HAP-1 (cell line): ENCODE data around the gene CRTC3.

Source experiments
- DNase-seq, 2 experiments: peaks; one replicate each; pipeline ENCODE4 v3.0.0-alpha.2; 2016 to 2020; ENCODE audit warnings: low spot score in 2 of 2
- H3K27me3 ChIP-seq: fragments of 250-450 bp; sonication (Bioruptor Pico); 2 replicates; pipeline ENCODE4 v1.5.1; 2020; ENCODE audit warnings: low read depth, mild to moderate bottlenecking, moderate library complexity
- H3K36me3 ChIP-seq: fragments of 250-450 bp; sonication (Bioruptor Pico); replicated peaks from 2 replicates; pipeline ENCODE4 v1.5.1; 2020; ENCODE audit warnings: mild to moderate bottlenecking
- H3K4me1 ChIP-seq: fragments of 250-450 bp; sonication (Bioruptor Pico); 2 replicates; pipeline ENCODE4 v1.5.1; 2020; ENCODE audit warnings: mild to moderate bottlenecking
- H3K4me3 ChIP-seq: fragments of 250-450 bp; sonication (Bioruptor Pico); 2 replicates; pipeline ENCODE4 v1.5.1; 2020; ENCODE audit warnings: mild to moderate bottlenecking, moderate library complexity
- H3K9me3 ChIP-seq: fragments of 250-450 bp; sonication (Bioruptor Pico); 2 replicates; pipeline ENCODE4 v1.5.1; 2020; ENCODE audit warnings: mild to moderate bottlenecking, moderate library complexity
- in situ Hi-C: fragments of 300-500 bp; cut with MboI; formaldehyde crosslinking; loops from 3 replicates; pipeline ENCODE4 v1.14.3; 2020; ENCODE audit warnings: low sequenced_read_pairs, inconsistent platforms, mixed read lengths

CRTC3 gene

GRCh38 chr15:90638201-90638691, 108.5 kb downstream of the CRTC3 start:
- no peaks in the 10 kb centered on the region for H3K9me3 ChIP-seq
- H3K4me1 ChIP-seq: no peaks in the 10 kb centered on the region
- peaks cover 28% of the 10 kb centered on the region for H3K36me3 ChIP-seq
- H3K27me3 ChIP-seq: no peaks in the 10 kb centered on the region
- no peak for DNase-seq
- in situ Hi-C loops: loop anchor here (25.0 kb wide), 1 partner anchor 599 kb away; no protein-coding TSS in a partner anchor
- H3K4me3 ChIP-seq: no peak overlapping the region

GRCh38 chr15:90638963-90639362, 109.2 kb downstream of the CRTC3 start:
- H3K36me3 ChIP-seq: peaks cover 27% of the 10 kb centered on the region

GRCh38 chr15:90640862-90641261, 111.1 kb downstream of the CRTC3 start:
- in situ Hi-C loops: loop anchor here (25.0 kb wide), 1 partner anchor 596 kb away; no protein-coding TSS in a partner anchor

More at GRCh38 chr15:90638963-90639362, 109.2 kb downstream of the CRTC3 start:
- no peak for DNase-seq
- Histone ChIP-seq H3K27me3 (no peaks in the 10 kb centered on the region), H3K4me3 (no peak overlapping the region), H3K4me1 (no peaks in the 10 kb centered on the region), H3K9me3 (no peaks in the 10 kb centered on the region)
- in situ Hi-C loops: loop anchor here (25.0 kb wide), 1 partner anchor 598 kb away; no protein-coding TSS in a partner anchor

DNA sequence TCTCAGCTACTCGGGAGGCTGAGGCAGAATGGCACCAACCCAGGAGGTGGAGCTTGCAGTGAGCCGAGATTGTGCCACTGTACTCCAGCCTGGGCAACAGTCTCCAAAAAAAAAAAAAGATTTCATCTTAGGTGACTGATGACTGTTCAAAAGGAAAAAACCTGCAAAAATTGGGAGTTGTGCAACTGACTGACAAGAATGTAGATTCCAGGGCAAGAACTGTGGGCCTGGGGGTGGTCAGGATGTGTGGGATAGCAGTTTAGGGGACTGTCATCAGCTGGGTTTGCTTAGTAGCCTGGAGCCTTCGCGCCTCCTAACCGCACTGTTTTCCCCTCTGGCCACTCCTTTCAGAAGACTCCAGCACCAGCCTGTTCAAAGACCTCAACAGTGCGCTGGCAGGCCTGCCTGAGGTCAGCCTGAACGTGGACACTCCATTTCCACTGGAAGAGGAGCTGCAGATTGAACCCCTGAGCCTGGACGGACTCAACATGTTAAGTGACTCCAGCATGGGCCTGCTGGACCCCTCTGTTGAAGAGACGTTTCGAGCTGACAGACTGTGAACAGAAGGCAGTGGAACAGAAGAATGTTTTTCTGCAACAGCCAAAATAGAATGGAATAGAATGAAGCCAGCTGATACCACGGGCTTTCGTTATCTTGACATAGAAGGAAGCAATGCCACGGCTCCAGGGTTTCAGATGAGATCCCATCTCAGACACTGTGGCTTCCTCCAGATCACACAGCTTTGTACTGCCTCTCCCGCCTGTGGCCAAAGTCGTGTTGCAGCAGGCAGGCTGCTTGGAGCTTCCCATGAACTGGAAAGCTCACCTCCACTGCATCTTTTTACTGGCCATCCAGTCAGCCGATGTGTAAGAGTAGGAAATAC, 112.1 kb downstream of the CRTC3 start:
- peaks cover 24% of the 10 kb centered on the region for H3K36me3 ChIP-seq
- H3K4me3 ChIP-seq: no peak overlapping the region
- H3K27me3 ChIP-seq: no peaks in the 10 kb centered on the region
- H3K4me1 ChIP-seq: no peaks in the 10 kb centered on the region
- in situ Hi-C loops: loop anchor here (25.0 kb wide), 1 partner anchor 595 kb away; no protein-coding TSS in a partner anchor
- no peak for DNase-seq
- no peaks in the 10 kb centered on the region for H3K9me3 ChIP-seq

More at GRCh38 chr15:90640862-90641261, 111.1 kb downstream of the CRTC3 start:
- DNase-seq: no peak
- H3K4me3 ChIP-seq: no peak overlapping the region
- no peaks in the 10 kb centered on the region for H3K27me3 ChIP-seq
- no peaks in the 10 kb centered on the region for H3K9me3 ChIP-seq
- H3K36me3 ChIP-seq: peaks cover 24% of the 10 kb centered on the region
- no peaks in the 10 kb centered on the region for H3K4me1 ChIP-seq

- DNase-seq: peak in 1 of 2 experiments; percentile 17
- Histone ChIP-seq H3K9me3 (no peaks in the 10 kb centered on the region), H3K4me3 (no peak overlapping the region), H3K36me3 (peaks cover 24% of the 10 kb centered on the region), H3K4me1 (no peaks in the 10 kb centered on the region), H3K27me3 (no peaks in the 10 kb centered on the region)
- in situ Hi-C loops: loop anchor here (25.0 kb wide), 1 partner anchor 595 kb away; no protein-coding TSS in a partner anchor
Measured at GRCh38 chr15:90642464-90643300, 113.0 kb downstream of the CRTC3 start.

- in situ Hi-C loops: loop anchor here (25.0 kb wide), 1 partner anchor 594 kb away; no protein-coding TSS in a partner anchor
- Histone ChIP-seq H3K9me3 (no peaks in the 10 kb centered on the region), H3K4me1 (peaks cover 2% of the 10 kb centered on the region; the same call in 1 of the 2 replicates), H3K4me3 (no peak overlapping the region), H3K36me3 (peaks cover 24% of the 10 kb centered on the region), H3K27me3 (no peaks in the 10 kb centered on the region)
- DNase-seq: no peak
Measured at GRCh38 chr15:90643301-90643632, 113.5 kb downstream of the CRTC3 start.

- Histone ChIP-seq H3K4me1 (peaks cover 5% of the 10 kb centered on the region; the same call in 1 of the 2 replicates), H3K9me3 (no peaks in the 10 kb centered on the region), H3K4me3 (no peak overlapping the region), H3K36me3 (peaks cover 24% of the 10 kb centered on the region), H3K27me3 (no peaks in the 10 kb centered on the region)
- DNase-seq: no peak
- in situ Hi-C loops: loop anchor here (25.0 kb wide), 1 partner anchor 593 kb away; no protein-coding TSS in a partner anchor
Measured at GRCh38 chr15:90644526-90644925, 114.8 kb downstream of the CRTC3 start.

DNA sequence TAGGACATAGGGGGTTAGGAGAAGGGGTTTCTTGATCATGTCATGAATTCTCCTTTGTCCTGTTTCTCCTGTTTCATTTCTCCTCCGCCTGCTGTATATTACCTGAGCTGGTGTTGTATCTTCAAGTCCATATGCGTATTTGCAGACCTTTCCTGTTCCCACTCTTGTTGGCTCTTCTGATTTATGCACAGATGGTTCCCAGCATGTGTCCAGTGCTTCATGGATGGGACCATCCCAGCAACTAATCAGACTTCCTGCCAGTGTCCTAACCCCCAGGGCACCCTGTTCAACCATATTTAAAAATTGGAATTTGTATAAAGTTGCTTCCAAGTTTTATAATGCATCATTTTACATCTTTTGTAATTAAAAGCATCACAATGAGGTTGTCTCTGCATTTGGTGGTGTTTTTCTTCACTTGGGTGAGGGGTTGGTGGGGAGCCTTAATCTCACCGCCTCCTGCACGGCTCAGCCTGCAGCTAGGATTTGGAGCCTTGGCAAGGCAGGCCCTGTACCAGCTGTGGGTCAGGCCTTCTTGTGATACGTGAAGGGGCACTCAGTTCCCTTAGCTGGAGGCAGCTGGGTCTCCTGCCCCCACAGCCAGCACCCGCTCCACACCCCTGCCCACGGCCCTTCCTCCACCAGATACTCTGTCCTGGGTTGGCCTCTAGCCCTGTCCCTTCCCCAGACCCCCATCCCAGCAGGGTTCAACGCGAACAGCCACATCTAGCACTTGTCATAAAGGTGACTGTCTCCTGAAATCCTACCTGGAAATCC, 115.4 kb downstream of the CRTC3 start:
- Histone ChIP-seq H3K27me3 (no peaks in the 10 kb centered on the region), H3K9me3 (no peaks in the 10 kb centered on the region), H3K4me1 (peaks cover 5% of the 10 kb centered on the region; the same call in 1 of the 2 replicates), H3K4me3 (no peak overlapping the region), H3K36me3 (peaks cover 24% of the 10 kb centered on the region)
- DNase-seq: no peak
- in situ Hi-C loops: loop anchor here (5.0 to 25.0 kb wide), 2 partner anchors 242 to 592 kb away; no protein-coding TSS in a partner anchor

DNA sequence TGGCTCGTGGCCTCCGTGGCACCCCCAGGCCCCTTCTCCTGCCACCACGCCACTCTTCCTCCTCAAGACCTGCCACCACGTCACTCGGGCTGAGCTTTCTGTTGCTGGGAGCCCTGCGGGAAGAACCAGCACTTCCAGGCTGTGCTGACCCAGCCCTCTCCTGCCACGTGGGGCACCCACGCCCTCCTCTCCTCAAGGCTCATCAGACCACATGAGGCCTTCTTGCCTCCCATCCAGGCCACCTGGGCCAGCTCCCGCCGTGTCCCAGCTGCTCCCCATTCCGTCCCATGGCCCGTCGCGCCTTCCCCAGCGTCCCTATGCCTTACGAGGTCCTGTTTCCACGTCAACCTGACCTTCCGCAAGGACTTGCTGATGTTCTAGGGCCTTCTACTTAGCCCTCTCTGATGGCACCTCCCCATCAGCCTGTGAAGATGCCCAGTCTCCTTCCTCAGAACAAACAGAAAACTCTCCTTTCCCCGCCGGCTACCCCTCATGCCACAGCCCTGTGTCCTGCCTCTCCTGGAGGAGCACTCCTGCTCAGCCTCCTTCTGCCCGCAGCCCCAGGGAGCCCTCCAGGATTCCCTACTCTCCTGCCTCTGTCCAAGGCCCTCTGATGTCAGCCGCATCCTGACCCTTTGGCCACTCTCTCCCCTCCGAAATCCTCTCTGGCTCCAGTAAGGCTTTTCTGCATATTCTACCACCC, 116.3 kb downstream of the CRTC3 start:
- DNase-seq: no peak
- Histone ChIP-seq H3K4me3 (no peak overlapping the region), H3K36me3 (peaks cover 20% of the 10 kb centered on the region), H3K27me3 (no peaks in the 10 kb centered on the region), H3K9me3 (no peaks in the 10 kb centered on the region), H3K4me1 (peaks cover 5% of the 10 kb centered on the region; the same call in 1 of the 2 replicates)
- in situ Hi-C loops: loop anchor here (5.0 to 25.0 kb wide), 2 partner anchors 241 to 591 kb away; no protein-coding TSS in a partner anchor

DNA sequence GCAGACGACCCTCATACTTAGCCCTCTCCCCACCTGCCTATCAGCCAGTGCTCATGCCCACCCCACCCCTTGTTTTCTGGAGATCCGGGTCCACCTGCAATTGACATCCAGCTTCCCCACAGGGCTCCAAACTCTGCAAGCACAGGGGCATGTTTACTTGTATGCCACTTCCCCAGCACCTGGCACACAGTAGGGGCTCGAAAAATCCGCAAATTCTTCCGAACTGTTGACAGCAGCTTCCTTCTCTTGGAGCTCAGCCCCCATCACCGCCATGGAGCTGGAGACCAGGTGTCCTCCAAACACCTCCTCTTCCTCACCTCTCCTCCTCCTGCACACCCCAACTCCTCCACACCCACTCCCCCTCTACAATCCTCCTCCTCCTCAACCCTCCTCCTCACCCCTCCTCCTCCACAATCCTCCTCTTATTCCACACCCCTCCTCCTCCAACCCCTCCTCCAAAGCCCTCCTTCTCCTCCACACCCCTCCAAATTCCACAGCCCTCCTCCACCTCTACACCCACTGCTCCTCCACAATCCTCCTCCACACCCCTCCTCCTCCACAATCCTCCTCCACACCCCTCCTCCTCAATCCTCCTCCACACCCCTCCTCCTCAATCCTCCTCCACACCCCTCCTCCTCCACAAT, 117.1 kb downstream of the CRTC3 start:
- Histone ChIP-seq H3K27me3 (no peaks in the 10 kb centered on the region), H3K36me3 (peaks cover 15% of the 10 kb centered on the region), H3K4me1 (peaks cover 5% of the 10 kb centered on the region; the same call in 1 of the 2 replicates), H3K9me3 (no peaks in the 10 kb centered on the region), H3K4me3 (no peak overlapping the region)
- in situ Hi-C loops: loop anchor here (5.0 to 25.0 kb wide), 2 partner anchors 241 to 591 kb away; no protein-coding TSS in a partner anchor
- no peak for DNase-seq

GRCh38 chr15:90647326-90647725, 117.6 kb downstream of the CRTC3 start:
- H3K4me1 ChIP-seq: peaks cover 5% of the 10 kb centered on the region; the same call in 1 of the 2 replicates
- H3K9me3 ChIP-seq: no peaks in the 10 kb centered on the region
- no peak overlapping the region for H3K4me3 ChIP-seq
- no peaks in the 10 kb centered on the region for H3K27me3 ChIP-seq
- no peak for DNase-seq
- in situ Hi-C loops: loop anchor here (5.0 to 25.0 kb wide), 2 partner anchors 240 to 590 kb away; no protein-coding TSS in a partner anchor
- H3K36me3 ChIP-seq: peaks cover 10% of the 10 kb centered on the region
